GM19455 (cell line): ENCODE measurements around the gene TRAPPC10.
A peak's percentile ranks its signal among the peaks of the same experiment; 100 is the strongest.

Experiments
- ATAC-seq: cut with Tn5 transposase; IDR thresholded peaks from one replicate; pipeline ENCODE4 v1.9.1; 2021; ENCODE audit not compliant: unreplicated experiment

The TRAPPC10 gene

GRCh38 chr21:44002511-44002910, 9.6 kb upstream of the TRAPPC10 start:
- ATAC-seq, result no peak

- no peak for ATAC-seq
Observed at GRCh38 chr21:44003307-44003966, 8.7 kb upstream of the TRAPPC10 start.

GRCh38 chr21:44005071-44005470, 7.0 kb upstream of the TRAPPC10 start:
- no peak for ATAC-seq

GRCh38 chr21:44005593-44005992, 6.5 kb upstream of the TRAPPC10 start:
- ATAC-seq, result no peak

GRCh38 chr21:44006017-44006619, 6.0 kb upstream of the TRAPPC10 start:
- ATAC-seq, result no peak

DNA sequence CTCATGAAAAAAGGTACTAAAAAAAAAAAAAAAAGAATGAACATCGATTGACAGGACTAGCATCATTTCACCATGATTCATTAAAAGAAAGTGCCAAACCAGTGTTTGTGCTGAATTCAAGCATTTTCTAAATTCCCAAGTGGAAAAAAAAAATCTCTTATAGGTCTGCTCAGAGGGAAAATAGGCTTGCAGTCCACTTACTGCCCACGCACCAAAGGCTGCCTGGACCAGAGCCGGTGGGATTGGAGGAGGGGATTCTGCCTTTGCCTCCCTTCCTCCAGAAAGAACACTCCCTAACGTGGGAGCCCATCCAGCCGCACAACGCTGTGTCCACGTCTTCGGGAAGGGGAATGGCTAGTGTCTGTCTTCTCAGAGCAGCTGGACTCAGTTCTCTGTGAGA, 5.5 kb upstream of the TRAPPC10 start:
- ATAC-seq, result no peak

DNA sequence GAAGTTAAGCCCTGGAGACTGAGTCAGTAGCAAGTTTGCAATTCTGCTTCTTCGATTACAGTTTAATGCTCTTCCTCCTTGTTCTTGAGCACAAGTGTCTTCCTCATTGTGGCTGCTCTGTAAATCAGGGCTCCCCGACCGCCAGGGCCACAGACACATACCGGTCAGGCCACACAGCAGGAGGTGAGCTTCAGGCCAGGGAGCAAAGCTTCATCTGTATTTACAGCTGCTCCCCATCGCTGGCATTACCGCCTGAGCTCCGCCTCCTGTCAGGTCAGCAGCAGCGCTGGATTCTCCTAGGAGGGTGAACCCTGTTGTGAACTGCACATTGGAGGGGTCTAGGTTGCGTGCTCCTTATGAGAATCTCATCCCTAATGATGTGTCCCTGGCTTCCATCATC, 1.7 kb upstream of the TRAPPC10 start:
- no peak for ATAC-seq

- ATAC-seq, result no peak
Observed at GRCh38 chr21:44011123-44011522, 986 bp upstream of the TRAPPC10 start.

GRCh38 chr21:44012474-44013379, 618 bp downstream of the TRAPPC10 start:
- ATAC-seq, result peak; percentile 65

DNA sequence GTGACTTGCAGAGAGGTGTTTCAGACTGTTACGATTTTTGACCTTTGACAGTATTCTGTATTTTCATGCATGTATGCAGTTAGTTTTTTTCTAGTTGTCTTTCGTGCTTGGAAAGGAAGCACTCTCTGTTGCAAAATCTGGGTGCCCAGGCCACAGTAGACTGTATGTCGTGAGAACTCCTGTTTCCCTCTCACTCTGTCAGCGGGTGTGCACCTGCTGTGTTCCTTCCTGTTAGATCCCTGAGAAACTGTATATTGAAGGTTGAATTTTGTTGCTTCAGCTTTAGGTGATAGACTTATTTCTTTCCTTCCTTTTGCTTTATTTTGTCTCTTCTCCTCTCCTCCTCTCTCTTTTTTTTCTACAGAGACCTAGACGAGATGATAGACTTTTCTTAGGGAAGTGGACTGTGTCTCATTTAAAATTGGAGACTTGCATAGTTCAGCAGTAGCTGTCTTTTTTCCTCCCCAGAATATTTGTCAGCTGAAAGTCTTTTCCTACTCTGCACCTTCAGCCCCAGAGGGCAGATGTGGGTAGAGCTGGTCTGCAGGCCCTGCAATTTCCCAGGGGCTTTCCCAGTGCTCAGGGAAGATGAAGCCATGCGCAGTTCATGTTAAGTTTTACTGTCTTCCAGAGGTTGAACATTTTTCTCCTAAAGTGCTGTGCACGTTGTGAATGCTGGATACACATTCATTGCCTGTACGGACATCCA, 1.4 kb downstream of the TRAPPC10 start:
- ATAC-seq, result no peak

GRCh38 chr21:44017601-44018000, 5.5 kb downstream of the TRAPPC10 start:
- ATAC-seq, result no peak

DNA sequence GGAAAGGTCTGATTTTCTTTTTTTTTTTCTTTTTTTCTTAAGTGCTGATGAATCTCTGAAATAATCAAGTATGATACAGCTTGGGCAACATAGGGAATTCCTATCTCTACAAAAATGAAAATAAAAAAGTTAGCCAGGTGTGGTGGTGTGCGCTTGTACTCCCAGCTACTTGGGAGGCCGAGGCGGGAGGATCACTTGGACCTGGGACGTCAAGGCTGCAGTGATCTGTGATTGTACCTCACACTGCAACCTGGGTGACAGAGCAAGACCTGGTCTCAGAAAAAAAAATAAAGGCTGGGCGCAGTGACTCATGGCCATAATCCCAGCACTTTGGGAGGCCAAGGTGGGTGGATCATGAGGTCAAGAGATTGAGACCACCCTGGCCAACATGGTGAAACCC, 6.0 kb downstream of the TRAPPC10 start:
- ATAC-seq, result no peak

DNA sequence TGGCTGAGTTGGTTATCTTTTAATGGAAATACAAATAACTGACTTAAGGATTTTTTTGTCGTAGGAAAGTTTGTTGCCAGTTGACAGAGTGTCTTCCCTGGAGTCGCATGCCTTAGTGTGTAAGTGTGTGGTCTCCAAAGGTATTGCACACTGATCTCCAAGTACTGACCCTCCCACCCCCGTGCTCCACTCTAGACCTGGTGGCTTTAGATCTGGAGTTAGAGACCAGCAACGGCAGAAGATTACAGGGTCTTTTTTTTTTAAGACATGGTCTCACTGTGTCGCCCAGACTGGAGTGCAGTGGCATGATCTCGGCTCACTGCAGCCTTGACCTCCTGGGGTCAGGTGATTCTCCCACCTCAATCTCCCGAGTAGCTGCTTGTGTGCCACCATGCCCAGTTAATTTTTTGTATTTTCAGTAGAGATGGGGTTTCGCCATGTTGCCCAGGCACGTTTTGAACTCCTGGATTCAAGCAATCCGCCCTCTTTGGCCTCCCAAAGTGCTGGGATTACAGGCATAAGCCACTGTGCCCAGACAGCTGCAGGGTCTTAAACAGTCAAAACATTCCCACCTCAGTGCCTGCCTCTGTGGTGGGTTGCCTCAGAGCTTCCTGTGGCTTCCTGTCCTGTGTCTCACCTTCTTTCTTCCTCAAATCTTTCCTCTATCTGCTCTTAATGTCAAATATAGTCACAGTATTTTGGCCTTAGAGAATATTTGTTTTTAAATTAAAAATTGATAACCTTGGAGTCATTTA, 6.9 kb downstream of the TRAPPC10 start:
- ATAC-seq, result no peak

- ATAC-seq, result no peak
Observed at GRCh38 chr21:44019568-44019958, 7.5 kb downstream of the TRAPPC10 start.

DNA sequence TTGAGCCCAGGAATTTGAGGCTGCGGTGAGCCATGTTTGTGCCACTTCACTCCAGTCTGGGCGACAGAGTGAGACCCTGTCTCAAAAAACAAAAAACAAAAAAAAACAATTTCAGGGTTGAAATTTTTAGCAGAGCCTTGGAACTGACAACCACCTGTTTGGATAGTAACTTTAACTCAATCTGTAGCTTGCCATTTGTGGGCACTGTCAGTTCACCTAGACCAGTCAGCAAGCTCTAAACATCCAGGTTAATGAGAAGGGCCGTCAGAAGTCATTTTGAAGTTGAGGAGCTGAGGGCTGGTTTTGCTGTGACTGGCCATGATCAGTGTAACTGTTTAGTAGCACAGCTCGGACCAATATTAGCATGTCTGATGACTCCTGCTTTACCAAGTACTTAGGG, 8.4 kb downstream of the TRAPPC10 start:
- no peak for ATAC-seq

GRCh38 chr21:44021064-44021463, 9.0 kb downstream of the TRAPPC10 start:
- ATAC-seq, result no peak

GRCh38 chr21:44024257-44024656, 12.1 kb downstream of the TRAPPC10 start:
- ATAC-seq, result no peak

- no peak for ATAC-seq
Observed at GRCh38 chr21:44024887-44025353, 12.8 kb downstream of the TRAPPC10 start.

- no peak for ATAC-seq
Observed at GRCh38 chr21:44027607-44028286, 15.6 kb downstream of the TRAPPC10 start.

DNA sequence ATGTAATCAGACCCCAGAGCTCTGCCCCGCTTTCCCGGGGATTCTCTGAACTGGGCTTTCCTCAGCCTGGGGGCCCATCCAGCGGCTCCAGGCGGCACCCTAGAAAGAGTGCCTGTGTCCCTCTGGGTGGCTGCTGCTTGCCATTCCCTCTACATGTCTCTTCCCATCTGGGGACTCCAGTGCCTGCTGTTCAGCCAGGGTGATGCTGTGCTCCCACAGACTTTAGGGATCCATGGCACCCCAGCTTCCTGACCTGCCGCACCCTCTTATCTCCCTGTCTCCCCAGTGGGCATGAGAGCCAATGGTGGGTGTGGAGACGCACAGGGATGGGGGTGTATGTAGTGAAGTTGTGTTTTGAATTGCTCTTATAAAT, 16.2 kb downstream of the TRAPPC10 start:
- ATAC-seq, result no peak
